Measurements from ENCODE around the gene ATXN2L. TPM values are rescaled to one million over a fixed set of nuclear protein-coding genes. Genes with fewer than 3 reads are reported as not detected.
A peak's percentile ranks its signal among the peaks of the same experiment; 100 is the strongest.

The ATXN2L gene
- total RNA-seq, 2 experiments from 2014 or later, result 109 to 451 TPM

GRCh38 chr16:28839004-28839639 is 16.3 kb downstream of the ATXN2L start:
- no peak for TF ChIP-seq CTCF (conservative IDR thresholded peaks at IDR 0.05; ENCODE audit: low read length)
- no peak for TF ChIP-seq EZH2phosphoT487 (IDR thresholded peaks at IDR 0.05; ENCODE audit: borderline replicate concordance, low read depth, low read length)

GRCh38 chr16:28839899-28840298 is 17.1 kb downstream of the ATXN2L start:
- no TSS peak for BruUV-seq (replicated peaks)

More at GRCh38 chr16:28839004-28839639, 16.3 kb downstream of the ATXN2L start:
- H3K9me2 ChIP-seq (ENCODE audit: insufficient read depth, low read length), result no peaks in the 10 kb centered on the region
- H3K36me3 ChIP-seq (ENCODE audit: insufficient read depth, low read length), result peaks cover 91% of the 10 kb centered on the region
- BruUV-seq (replicated peaks), result no TSS peak
- no peak overlapping the region for H3K4me2 ChIP-seq (ENCODE audit: low read length)
- intact Hi-C loops (cut with micrococcal nuclease; ENCODE audit: unreplicated experiment), result no loop called here
- DNase-seq (ENCODE audit: low spot score), result no peak
- POLR2A ChIA-PET, result interaction anchor here (2.1 kb wide), 1 partner anchor 11 kb away, joined by 10 read pairs; no protein-coding TSS in a partner anchor
- no peak overlapping the region for H2AFZ ChIP-seq (ENCODE audit: low read length)
- CTCF ChIA-PET (ENCODE audit: unreplicated experiment), result no interaction called here
- H4K20me1 ChIP-seq (ENCODE audit: insufficient read depth, low read length), result no peaks in the 10 kb centered on the region
- no peak overlapping the region for H3K4me3 ChIP-seq (ENCODE audit: low read depth, low read length, poor library complexity, severe bottlenecking)
- no peak overlapping the region for H3K27ac ChIP-seq (ENCODE audit: low read depth, low read length, poor library complexity, severe bottlenecking)
- H3K9me3 ChIP-seq (ENCODE audit: low read length), result no peaks in the 10 kb centered on the region
- peaks cover 3% of the 10 kb centered on the region; the same call in 1 of the 2 replicates for H3K79me2 ChIP-seq (ENCODE audit: insufficient read depth, low read depth, low read length)
- H3K4me1 ChIP-seq (ENCODE audit: insufficient read depth, low read length, poor library complexity, severe bottlenecking), result no peaks in the 10 kb centered on the region

More at GRCh38 chr16:28839899-28840298, 17.1 kb downstream of the ATXN2L start:
- Histone ChIP-seq H3K9me3 (ENCODE audit: low read length) (no peaks in the 10 kb centered on the region), H3K79me2 (ENCODE audit: insufficient read depth, low read depth, low read length) (peaks cover 10% of the 10 kb centered on the region), H3K36me3 (ENCODE audit: insufficient read depth, low read length) (peaks cover 91% of the 10 kb centered on the region), H3K9me2 (ENCODE audit: insufficient read depth, low read length) (no peaks in the 10 kb centered on the region), H3K4me3 (ENCODE audit: low read depth, low read length, poor library complexity, severe bottlenecking) (no peak overlapping the region), H3K4me1 (ENCODE audit: insufficient read depth, low read length, poor library complexity, severe bottlenecking) (peaks cover 5% of the 10 kb centered on the region), H3K4me2 (ENCODE audit: low read length) (no peak overlapping the region), H3K27ac (ENCODE audit: low read depth, low read length, poor library complexity, severe bottlenecking) (peak overlapping the region; percentile 10), H4K20me1 (ENCODE audit: insufficient read depth, low read length) (peaks cover 5% of the 10 kb centered on the region), H2AFZ (ENCODE audit: low read length) (no peak overlapping the region)
- ChIA-PET CTCF (ENCODE audit: unreplicated experiment) (no interaction called here), POLR2A (interaction anchor here (2.1 kb wide), 1 partner anchor 12 kb away, joined by 10 read pairs; no protein-coding TSS in a partner anchor)
- no peak for TF ChIP-seq CTCF (conservative IDR thresholded peaks at IDR 0.05; ENCODE audit: low read length)
- TF ChIP-seq EZH2phosphoT487 (IDR thresholded peaks at IDR 0.05; ENCODE audit: borderline replicate concordance, low read depth, low read length), result no peak
- intact Hi-C loops (cut with micrococcal nuclease; ENCODE audit: unreplicated experiment), result no loop called here
- DNase-seq (ENCODE audit: low spot score), result no peak
